Measurements from ENCODE around the gene LHFPL3. TPM values are rescaled to one million over a fixed set of nuclear protein-coding genes. Genes with fewer than 3 reads are reported as not detected.

The LHFPL3 gene
- total and polyA plus RNA-seq, 9 of the 15 experiments (the other 6 are each of a cell fraction or from before 2014, with no cell fraction given), result 0.21 to 0.52 TPM; not detected in 7

- 0% methylated on average over 1 of the region's 1 CpG for WGBS (ENCODE audit: insufficient coverage, low coverage, missing lambda C conversion rate)
- Histone ChIP-seq H3K9me1 (ENCODE audit: control insufficient read depth, insufficient read depth, low read length) (no peaks in the 10 kb centered on the region), H3K36me3 (ENCODE audit: control insufficient read depth, insufficient read depth, low read length) (no peaks in the 10 kb centered on the region), H2AFZ (ENCODE audit: low read depth, low read length) (no peak overlapping the region), H3K27ac (ENCODE audit: extremely low read depth, low read depth, low read length) (no peak overlapping the region), H3K9me3 (replicated peaks; ENCODE audit: control insufficient read depth, insufficient read depth, low read depth, low read length) (no peaks in the 10 kb centered on the region), H3K9ac (ENCODE audit: insufficient read depth in 1 of 2, low read depth in 2 of 2, low read length in 2 of 2) (no peak overlapping the region), H3K4me2 (ENCODE audit: insufficient read depth, low read length) (no peak overlapping the region), H4K20me1 (replicated peaks; ENCODE audit: control insufficient read depth, insufficient read depth, low read length) (no peaks in the 10 kb centered on the region), H3K27me3 (ENCODE audit: control insufficient read depth in 2 of 2, insufficient read depth in 2 of 2, low read length in 2 of 2) (no peaks in the 10 kb centered on the region), H3K79me2 (ENCODE audit: control insufficient read depth, insufficient read depth, low read length) (no peaks in the 10 kb centered on the region), H3K4me1 (replicated peaks in 1 of 2; ENCODE audit: control insufficient read depth in 2 of 2, insufficient read depth in 2 of 2, low read length in 2 of 2) (no peaks in the 10 kb centered on the region), H3K4me3 (no peak overlapping the region)
- CTCF ChIA-PET (ENCODE audit: low intra/inter-chr PET ratio), result no interaction called here
- no peak for DNase-seq (ENCODE audit: extremely low read depth in 1 of 4, low spot score in 3 of 4)
- POLR2A ChIA-PET, result no interaction called here
- no TSS peak for BruUV-seq (replicated peaks)
- in situ Hi-C loops (cut with MboI), result no loop called here
- intact Hi-C loops (cut with micrococcal nuclease), result no loop called here
- FAIRE-seq, result no peak
- no peak for ATAC-seq
- no peak for TF ChIP-seq MYNN (IDR thresholded peaks at IDR 0.05)
- TF ChIP-seq MYNN (CRISPR knock-in tag; IDR thresholded peaks at IDR 0.05), result no peak
- TF ChIP-seq ZNF316 (IDR thresholded peaks at IDR 0.05), result no peak
- no peak for TF ChIP-seq CHCHD3 (CRISPR knock-in tag; IDR thresholded peaks at IDR 0.05)
- no peak for TF ChIP-seq CGGBP1 (CRISPR knock-in tag; IDR thresholded peaks at IDR 0.05)
- TF ChIP-seq CREBBP (IDR thresholded peaks at IDR 0.05; ENCODE audit: low read depth, low read length), result no peak
- no peak for TF ChIP-seq LCOR (CRISPR knock-in tag; IDR thresholded peaks at IDR 0.05)
- no peak for TF ChIP-seq ARID3B (CRISPR knock-in tag; IDR thresholded peaks at IDR 0.05; ENCODE audit: borderline replicate concordance)
- TF ChIP-seq CBX2 (IDR thresholded peaks at IDR 0.05; ENCODE audit: insufficient read depth, low read length, poor library complexity, severe bottlenecking), result no peak
- no peak for TF ChIP-seq MEIS2 (IDR thresholded peaks at IDR 0.05; ENCODE audit: partially characterized antibody)
- no peak for TF ChIP-seq NR2F6 (CRISPR knock-in tag; IDR thresholded peaks at IDR 0.05)
- TF ChIP-seq MTA2 (IDR thresholded peaks at IDR 0.05; ENCODE audit: low read depth), result no peak
- no peak for TF ChIP-seq POLR2A (conservative IDR thresholded peaks at IDR 0.05)
- no peak for TF ChIP-seq SOX6 (IDR thresholded peaks at IDR 0.05)
- no peak for TF ChIP-seq ARNT (IDR thresholded peaks at IDR 0.05)
- TF ChIP-seq HDGF (IDR thresholded peaks at IDR 0.05), result no peak
- no peak for TF ChIP-seq FUS (optimal IDR thresholded peaks at IDR 0.05; ENCODE audit: low read depth, low read length)
- no peak for TF ChIP-seq BCOR (IDR thresholded peaks at IDR 0.05)
- TF ChIP-seq SMAD2 (IDR thresholded peaks at IDR 0.05; ENCODE audit: low read depth, low read length), result no peak
- TF ChIP-seq USF1 (CRISPR knock-in tag; IDR thresholded peaks at IDR 0.05), result no peak
- no peak for TF ChIP-seq STAT6 (CRISPR knock-in tag; IDR thresholded peaks at IDR 0.05)
These were observed 371.9 kb downstream of the LHFPL3 start for GRCh38 chr7:104700336-104700735.

Data from K562 (cell line).